Fibroblast of gingiva (primary cell): Measurements from ENCODE around the gene KCNAB3.

Experiments
- DNase-seq: peaks from one replicate; pipeline ENCODE4 v3.0.0-alpha.2; 2011; ENCODE audit warnings: low read depth

Gene KCNAB3

GRCh38 chr17:7940743-7941142, 11.1 kb upstream of the KCNAB3 start:
- no peak for DNase-seq

DNA sequence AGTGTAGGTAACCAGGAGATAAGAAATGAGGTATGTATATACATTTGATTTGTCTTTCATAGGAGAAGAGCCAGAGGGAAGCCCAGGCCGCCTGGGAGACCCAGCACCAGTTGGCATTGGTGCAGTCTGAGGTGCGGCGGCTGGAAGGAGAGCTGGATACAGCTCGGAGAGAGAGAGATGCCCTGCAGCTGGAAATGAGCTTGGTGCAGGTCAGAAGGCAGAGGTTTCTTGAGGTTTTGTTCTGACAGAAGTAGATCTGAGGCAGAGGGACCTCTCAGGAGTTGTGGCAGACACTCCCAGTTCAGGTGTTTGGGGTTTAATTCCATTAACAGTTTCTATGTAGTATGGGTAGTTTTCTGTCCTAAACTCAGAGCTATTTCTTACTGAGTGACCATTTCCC, 10.4 kb upstream of the KCNAB3 start:
- no peak for DNase-seq

- no peak for DNase-seq
Measured at GRCh38 chr17:7935859-7936258, 6.2 kb upstream of the KCNAB3 start.

DNA sequence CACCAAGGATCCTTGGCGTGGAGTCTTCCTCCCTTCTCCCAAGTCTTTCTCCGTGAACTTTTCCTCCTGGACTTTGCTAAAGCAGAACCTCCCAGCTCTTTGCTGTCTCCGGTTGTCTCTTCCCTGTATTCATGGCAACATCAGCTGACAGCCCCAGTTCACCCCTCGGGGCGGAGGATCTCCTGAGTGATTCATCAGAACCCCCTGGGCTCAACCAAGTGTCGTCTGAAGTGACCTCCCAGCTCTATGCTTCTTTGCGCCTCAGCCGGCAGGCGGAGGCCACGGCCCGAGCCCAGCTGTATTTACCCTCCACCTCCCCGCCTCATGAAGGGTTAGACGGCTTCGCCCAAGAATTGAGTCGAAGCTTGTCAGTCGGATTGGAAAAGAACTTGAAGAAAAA, 3.3 kb upstream of the KCNAB3 start:
- peak; percentile 66 for DNase-seq

GRCh38 chr17:7932483-7932891, 2.8 kb upstream of the KCNAB3 start:
- DNase-seq: peak; percentile 13

- peak; percentile 99 for DNase-seq
Measured at GRCh38 chr17:7931709-7932482, 2.2 kb upstream of the KCNAB3 start, which contains the start of the genes CNTROB and TRAPPC1. TSS of gene CNTROB (plus strand) at chr17:7932206. CDS start at chr17:7933080, 874 bp downstream. TSS of gene TRAPPC1 (minus strand) at chr17:7931946. CDS start at chr17:7931829, 117 bp downstream.

DNA sequence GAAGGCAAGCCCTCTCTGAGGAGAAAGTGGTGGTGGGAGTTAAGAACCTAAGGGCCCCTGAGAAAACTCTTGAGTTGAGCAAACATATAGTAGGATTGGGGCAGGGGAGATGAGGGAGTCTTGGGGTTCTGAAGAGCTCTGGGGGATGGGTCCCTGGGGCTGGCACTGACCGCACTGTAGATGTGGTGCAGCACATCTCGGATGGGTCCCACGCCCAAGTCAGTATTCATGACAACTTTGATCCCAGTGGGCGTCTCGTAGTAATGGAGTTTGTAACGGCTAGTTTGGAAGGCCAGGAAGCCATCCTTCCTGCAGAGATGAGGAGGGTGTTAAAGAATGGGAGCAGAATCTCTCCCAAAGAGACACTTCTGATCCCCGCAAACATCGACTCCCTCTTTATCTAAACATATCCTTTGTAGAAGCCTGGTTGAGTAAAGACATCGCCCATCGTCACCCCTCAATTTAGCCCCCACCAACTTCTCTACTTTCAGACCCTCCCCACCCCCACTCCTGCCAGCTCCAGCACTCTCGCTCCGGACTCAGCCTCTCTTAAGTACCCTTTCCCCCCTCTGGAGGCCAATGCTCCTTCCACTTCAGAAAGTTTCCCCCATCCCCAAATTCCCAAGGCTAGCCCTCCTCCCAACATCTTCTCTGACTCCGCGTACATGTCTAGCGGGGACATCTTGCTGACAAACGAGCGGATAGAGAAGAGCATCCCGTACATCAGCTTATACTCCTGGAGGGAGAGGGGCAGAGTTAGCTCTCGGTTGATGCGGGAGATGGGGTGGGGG, 1.4 kb upstream of the KCNAB3 start:
- DNase-seq: no peak

DNA sequence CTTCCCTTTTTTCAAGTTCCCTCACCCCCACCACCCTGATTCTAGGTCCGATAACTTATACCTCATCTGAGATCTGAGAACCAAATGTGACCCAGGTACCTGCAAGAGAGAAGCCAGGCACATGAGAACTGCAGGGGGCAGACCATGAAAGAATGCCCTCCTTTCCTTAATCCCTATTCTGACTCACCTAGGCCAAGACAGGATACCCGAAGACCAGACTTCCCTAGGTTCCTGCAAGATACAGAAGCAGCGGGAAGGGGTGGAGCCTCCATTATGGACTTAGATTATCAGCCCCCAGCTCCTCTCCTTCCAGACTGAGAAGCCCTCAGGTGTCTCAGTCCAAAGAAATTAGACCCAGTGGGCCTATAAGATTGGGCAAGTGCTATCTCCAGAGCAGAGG, 2.1 kb downstream of the KCNAB3 start:
- no peak for DNase-seq

DNA sequence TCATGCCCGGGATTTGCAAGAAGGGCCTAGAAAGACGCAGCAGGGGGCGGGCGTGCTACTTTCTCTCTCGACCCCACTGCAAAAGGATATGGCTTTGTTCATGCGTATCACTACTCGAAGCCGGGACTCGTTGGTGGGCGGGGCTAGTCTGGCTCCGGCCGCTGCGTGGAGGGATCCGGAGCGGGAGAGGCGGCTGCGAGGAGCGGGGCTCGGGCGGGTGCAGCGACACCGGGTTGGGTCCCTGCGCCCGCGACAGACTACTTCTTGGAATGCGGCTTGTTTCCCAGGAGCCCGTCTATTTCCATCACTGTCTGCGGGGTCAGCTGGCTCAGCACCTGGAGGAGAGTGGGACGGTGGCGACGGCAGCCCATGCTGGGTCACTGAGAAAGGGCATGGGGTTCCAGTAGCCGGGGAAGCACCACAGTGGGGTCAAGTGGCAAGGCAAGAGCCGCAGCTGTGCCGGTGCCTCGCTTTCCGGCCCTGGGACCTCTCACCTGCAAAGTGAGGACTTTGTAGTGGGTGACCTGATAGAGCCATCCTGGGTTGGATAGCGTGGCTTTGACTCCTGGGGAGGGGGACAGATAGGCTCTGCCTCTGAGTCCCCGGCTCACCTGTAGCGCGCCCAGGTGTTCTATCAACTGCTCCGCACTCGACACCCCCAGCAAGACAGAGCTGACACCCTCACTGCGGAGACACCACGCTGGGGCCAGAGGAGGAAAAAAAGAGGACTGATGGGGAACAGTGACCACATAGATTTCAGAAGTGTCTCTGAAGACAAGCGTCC, 6.6 kb downstream of the KCNAB3 start:
- DNase-seq: peak; percentile 82

GRCh38 chr17:7922269-7922844, 7.3 kb downstream of the KCNAB3 start:
- no peak for DNase-seq

DNA sequence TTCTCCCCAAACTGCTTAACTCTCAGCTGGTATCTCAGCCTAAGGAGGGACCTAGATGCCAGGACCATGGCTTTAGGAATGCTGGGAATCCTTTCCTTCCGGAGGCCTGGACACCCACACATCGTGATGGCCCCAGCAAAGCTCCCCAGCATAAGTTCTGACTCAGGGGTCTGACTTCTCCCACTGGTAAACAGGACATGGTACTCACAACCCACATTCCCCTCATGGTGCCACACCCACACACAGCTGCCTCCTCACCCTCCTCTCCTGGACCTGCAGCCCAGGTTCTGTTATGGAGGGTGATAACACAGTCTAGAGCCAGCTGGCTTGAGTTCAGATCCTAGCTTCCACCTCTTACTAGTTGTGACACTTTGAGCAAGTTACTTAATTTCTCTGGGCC, 12.8 kb downstream of the KCNAB3 start:
- DNase-seq: no peak

DNA sequence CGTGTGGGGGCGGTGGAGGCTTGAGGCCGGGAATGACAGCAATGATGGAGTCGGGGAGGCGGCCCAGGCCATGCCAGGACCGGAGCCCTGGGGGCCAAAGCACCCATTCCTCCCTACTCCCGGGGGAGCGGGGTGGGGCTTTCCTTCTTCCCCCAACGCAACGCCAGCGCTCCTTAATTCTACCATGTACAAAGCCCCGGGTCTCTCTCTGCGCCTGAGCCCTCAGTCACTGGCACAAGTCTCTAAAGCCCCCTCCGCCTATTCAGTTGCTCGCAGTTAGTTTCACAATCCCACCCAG, 13.3 kb downstream of the KCNAB3 start:
- DNase-seq: no peak

GRCh38 chr17:7915611-7916384, 13.9 kb downstream of the KCNAB3 start, which contains the start of gene RNF227:
TSS of gene RNF227 (minus strand) at chr17:7916289. CDS start at chr17:7916195, 94 bp downstream.
- peak; percentile 96 for DNase-seq

DNA sequence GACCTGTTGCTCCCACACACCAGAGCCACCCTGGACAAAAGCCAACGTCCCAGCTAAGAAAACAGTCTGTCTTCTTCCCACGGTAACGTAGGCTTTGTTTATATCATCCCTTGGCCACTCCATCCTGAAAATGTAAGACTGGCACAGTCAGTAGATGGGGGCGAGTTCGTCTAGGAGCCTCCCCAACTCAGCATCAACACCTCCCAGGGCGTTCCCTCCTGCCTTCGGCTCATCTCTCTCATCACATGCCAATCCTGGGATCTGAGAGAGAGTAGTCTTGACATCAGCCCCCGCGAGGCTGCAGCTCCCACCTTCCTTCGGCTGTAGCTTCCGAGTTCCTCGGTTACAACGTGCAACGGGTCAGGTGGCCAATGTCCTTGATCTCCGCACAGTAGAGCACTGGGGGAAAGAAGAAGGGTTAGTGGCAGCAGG, 14.5 kb downstream of the KCNAB3 start:
- peak; percentile 26 for DNase-seq

- peak; percentile 69 for DNase-seq
Measured at GRCh38 chr17:7912927-7913524, 16.6 kb downstream of the KCNAB3 start.

DNA sequence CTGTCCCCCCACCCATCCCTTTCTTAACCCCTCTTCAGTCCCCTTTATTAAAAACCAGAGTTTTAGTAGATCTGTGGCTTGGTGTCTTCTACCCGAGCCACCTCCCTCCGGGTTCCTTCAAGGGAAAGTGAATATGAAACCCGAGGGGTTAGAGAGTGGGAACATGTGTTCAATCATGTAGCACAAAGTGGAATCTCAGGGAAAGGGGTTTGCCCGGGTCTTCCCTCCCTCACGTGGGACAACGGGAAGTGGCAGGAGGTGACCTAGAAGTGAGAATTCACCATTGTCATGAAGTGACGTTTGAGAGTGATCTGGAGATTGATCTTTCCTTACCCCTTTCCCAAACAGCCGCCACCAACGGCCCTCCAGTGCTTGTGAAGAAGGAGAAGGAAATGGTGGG, 18.5 kb downstream of the KCNAB3 start:
- no peak for DNase-seq

- no peak for DNase-seq
Measured at GRCh38 chr17:7910711-7911110, 18.9 kb downstream of the KCNAB3 start.

DNA sequence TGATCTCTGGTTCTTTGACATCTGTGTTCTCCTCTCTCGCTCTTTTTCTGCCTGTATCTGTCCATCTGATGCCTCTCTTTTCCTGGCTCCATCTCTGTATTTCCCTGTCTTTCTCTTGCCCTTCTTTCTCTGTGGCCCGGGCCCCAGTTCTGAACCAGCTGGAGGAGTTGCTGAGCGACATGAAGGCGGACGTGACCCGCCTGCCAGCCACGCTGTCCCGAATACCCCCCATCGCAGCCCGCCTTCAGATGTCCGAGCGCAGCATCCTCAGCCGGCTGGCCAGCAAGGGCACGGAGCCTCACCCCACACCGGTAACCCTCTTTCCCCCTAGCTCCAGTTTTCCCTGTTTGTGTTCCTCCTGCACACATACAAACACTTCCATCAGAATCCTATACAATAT, 19.4 kb downstream of the KCNAB3 start:
- DNase-seq: no peak

- DNase-seq: no peak
Measured at GRCh38 chr17:7909089-7909488, 20.6 kb downstream of the KCNAB3 start.

DNA sequence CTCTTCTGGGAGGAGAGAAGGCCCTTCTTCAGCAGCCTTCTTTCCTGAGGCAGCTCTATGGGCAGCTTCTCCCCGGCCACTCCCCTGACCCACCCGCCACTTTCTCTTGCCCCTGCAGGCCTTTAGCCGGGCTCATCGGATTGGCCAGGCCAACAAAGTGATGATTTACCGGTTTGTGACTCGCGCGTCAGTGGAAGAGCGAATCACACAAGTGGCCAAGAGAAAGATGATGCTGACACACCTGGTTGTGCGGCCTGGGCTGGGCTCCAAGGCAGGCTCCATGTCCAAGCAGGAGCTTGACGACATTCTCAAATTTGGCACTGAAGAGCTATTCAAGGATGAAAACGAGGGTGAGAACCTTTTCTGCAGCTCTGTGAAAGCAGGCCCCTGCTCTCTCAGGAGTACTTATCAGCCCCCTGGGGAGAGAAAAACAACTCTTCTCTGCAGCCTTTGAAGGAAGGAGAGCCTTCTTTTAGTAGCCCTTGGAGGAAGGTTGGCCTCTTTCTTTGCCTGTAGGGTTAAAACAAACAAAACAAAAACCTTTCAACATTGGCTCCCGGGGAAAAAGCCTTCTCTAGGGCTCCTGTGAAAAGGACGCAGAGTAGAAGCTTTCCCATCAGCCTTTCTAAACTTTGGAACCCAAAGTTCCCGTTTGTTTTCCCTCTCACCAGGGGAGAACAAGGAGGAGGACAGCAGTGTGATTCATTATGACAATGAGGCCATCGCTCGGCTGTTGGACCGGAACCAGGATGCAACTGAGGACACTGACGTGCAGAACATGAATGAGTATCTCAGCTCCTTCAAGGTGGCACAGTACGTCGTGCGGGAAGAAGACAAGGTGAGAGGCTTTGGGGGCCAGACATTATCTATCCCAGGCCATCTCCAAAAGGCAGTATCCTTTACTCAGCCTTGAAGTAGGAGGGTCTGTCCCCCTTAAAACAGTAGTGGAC, 26.2 kb downstream of the KCNAB3 start:
- no peak for DNase-seq
